Small intestine (tissue), 7 donors: Measurements from ENCODE around the gene CHRNA5. TPM values are rescaled to one million over a fixed set of nuclear protein-coding genes. Genes with fewer than 3 reads are reported as not detected.

Experiments
- DNase-seq, 2 donors: peaks; one replicate each; pipeline versions ENCODE4 v3.0.0 to v3.0.0-alpha.2; 2013
- FAIRE-seq: peaks from 2 replicates; lab custom pipeline; 2012; peaks lifted over from hg19 to GRCh38; lab: Jason Lieb, UNC
- H3K27ac ChIP-seq, 3 donors: one replicate each; pipeline ENCODE4 v1.5.1; 2013; ENCODE audit warnings: low read length in 2 of 3, mild to moderate bottlenecking in 2 of 3, control low read depth in 1 of 3, inconsistent platforms in 1 of 3, low read depth in 1 of 3, moderate library complexity in 1 of 3
- H3K27me3 ChIP-seq, 3 donors: one replicate each; pipeline ENCODE4 v1.6.1; 2013; ENCODE audit warnings: low read length in 3 of 3, inconsistent platforms in 1 of 3; ENCODE audit not compliant: control insufficient read depth in 3 of 3, insufficient read depth in 3 of 3
- H3K36me3 ChIP-seq, 3 donors: one replicate each; pipeline ENCODE4 v1.6.1; 2013; ENCODE audit warnings: low read length in 3 of 3, inconsistent platforms in 1 of 3, low read depth in 1 of 3, mild to moderate bottlenecking in 1 of 3, moderate library complexity in 1 of 3; ENCODE audit not compliant: control insufficient read depth in 3 of 3, insufficient read depth in 2 of 3
- H3K4me1 ChIP-seq, 3 donors: one replicate each; pipeline ENCODE4 v1.6.1; 2013; ENCODE audit warnings: low read length in 2 of 3, inconsistent platforms in 1 of 3, low read depth in 1 of 3, mild to moderate bottlenecking in 1 of 3, moderate library complexity in 1 of 3; ENCODE audit not compliant: control insufficient read depth in 3 of 3, insufficient read depth in 2 of 3
- H3K4me3 ChIP-seq, 3 donors: one replicate each; pipeline ENCODE4 v1.5.1; 2013; ENCODE audit warnings: low read length in 3 of 3, control low read depth in 1 of 3, inconsistent platforms in 1 of 3, low read depth in 1 of 3, mild to moderate bottlenecking in 1 of 3, moderate library complexity in 1 of 3
- H3K9me3 ChIP-seq, 2 donors: one replicate each; pipeline ENCODE4 v1.6.1; 2013; ENCODE audit warnings: low read depth in 1 of 2, low read length in 1 of 2; ENCODE audit not compliant: control insufficient read depth in 2 of 2, insufficient read depth in 1 of 2
- WGBS, 3 donors: extraction: QIAGEN DNeasy Blood & Tissue Kit; methylation state at CpG; one replicate each; pipeline ENCODE4 v1.1.7; 2013; 5-methylcytosine and 5-hydroxymethylcytosine counted together
- polyA plus RNA-seq, 4 donors: library from polyadenylated mRNA; stranded (reverse) in 3 of 4; unstranded in 1 of 4; fragments of 200-250 nt in 3 of 4; fragments of 120-200 nt in 1 of 4; gene quantifications; one replicate each; pipeline versions ENCODE4 v1.2.1 to v1.2.3, GENCODE V29; 2013
- donor health status: healthy with polysubstance abuse.
- donor health status: control.
- donor health status: control.
- donor health status: Bipolar disorder and iron deficiency.
- donor health status: healthy.

CHRNA5 gene
- polyA plus RNA-seq, 4 donors, result 0.67 to 9.8 (median 0.82) TPM

GRCh38 chr15:78619022-78619950 is 54.0 kb downstream of the CHRNA5 start:
- peaks cover 14 to 37% (median 20%) of the 10 kb centered on the region in 3 donors for H3K27me3 ChIP-seq
- WGBS, 3 donors, result 46 to 52% (median 49%) methylated on average over 19 to 20 of the region's 20 CpGs
- H3K27ac ChIP-seq, result peak overlapping the region in 1 of 3 donors; percentile 33
- H3K4me1 ChIP-seq, result no peaks in the 10 kb centered on the region
- DNase-seq (no peak), FAIRE-seq (no peak)
- H3K9me3 ChIP-seq, result no peaks in the 10 kb centered on the region
- peak overlapping the region in 1 of 3 donors; percentile 28 for H3K4me3 ChIP-seq
- H3K36me3 ChIP-seq, result peaks cover 0 to 1% (median 0%) of the 10 kb centered on the region in 3 donors

GRCh38 chr15:78620021-78620526 is 54.8 kb downstream of the CHRNA5 start:
- 2 to 5% (median 2%) methylated on average over 30 to 41 of the region's 41 CpGs for WGBS, 3 donors
- Histone ChIP-seq H3K4me1 (no peaks in the 10 kb centered on the region), H3K27me3 (peaks cover 14 to 37% (median 20%) of the 10 kb centered on the region in 3 donors), H3K9me3 (no peaks in the 10 kb centered on the region), H3K27ac (peak overlapping the region in 1 of 3 donors; percentile 4), H3K36me3 (peaks cover 0 to 3% (median 0%) of the 10 kb centered on the region in 3 donors), H3K4me3 (peak overlapping the region in 2 of 3 donors; percentile 14 to 28)
- FAIRE-seq (no peak), DNase-seq (peak in 1 of 2 donors; percentile 29)

- FAIRE-seq (no peak), DNase-seq (peak in 1 of 2 donors; percentile 24)
- H3K27ac ChIP-seq, result peak within 1 kb of the TSS in 1 of 3 donors; percentile 4
- no peaks in the 10 kb centered on the region for H3K9me3 ChIP-seq
- H3K4me1 ChIP-seq, result no peaks in the 10 kb centered on the region
- H3K27me3 ChIP-seq, result peaks cover 14 to 37% (median 20%) of the 10 kb centered on the region in 3 donors
- peaks cover 0 to 3% (median 0%) of the 10 kb centered on the region in 3 donors for H3K36me3 ChIP-seq
- peak within 1 kb of the TSS in 2 of 3 donors; percentile 14 to 28 for H3K4me3 ChIP-seq
- 2 to 4% (median 3%) methylated on average over 54 to 102 of the region's 102 CpGs for WGBS, 3 donors
Measured at GRCh38 chr15:78620527-78621421, 55.5 kb downstream of the CHRNA5 start, which contains the start of gene CHRNA3. CHRNA3 (minus strand) TSS chr15:78620996; CDS start chr15:78620794, 202 bp downstream.

GRCh38 chr15:78621810-78622402 is 56.6 kb downstream of the CHRNA5 start:
- Histone ChIP-seq H3K27me3 (peaks cover 14 to 37% (median 20%) of the 10 kb centered on the region in 3 donors), H3K4me3 (no peak overlapping the region), H3K36me3 (peaks cover 0 to 3% (median 0%) of the 10 kb centered on the region in 3 donors), H3K9me3 (no peaks in the 10 kb centered on the region), H3K4me1 (no peaks in the 10 kb centered on the region), H3K27ac (no peak overlapping the region)
- DNase-seq, result no peak
- WGBS, 3 donors, result 57 to 73% (median 64%) methylated on average over 10 of the region's 10 CpGs
- no peak for FAIRE-seq

- WGBS, 3 donors, result 66 to 84% (median 80%) methylated on average over 7 of the region's 7 CpGs
- Histone ChIP-seq H3K4me3 (no peak overlapping the region), H3K36me3 (peaks cover 0 to 3% (median 0%) of the 10 kb centered on the region in 3 donors), H3K27me3 (peaks cover 10 to 32% (median 19%) of the 10 kb centered on the region in 3 donors), H3K9me3 (no peaks in the 10 kb centered on the region), H3K4me1 (no peaks in the 10 kb centered on the region), H3K27ac (no peak overlapping the region)
- DNase-seq (no peak), FAIRE-seq (no peak)
Measured at GRCh38 chr15:78623786-78624497, 58.6 kb downstream of the CHRNA5 start.

- DNase-seq, result no peak
- FAIRE-seq, result no peak
- Histone ChIP-seq H3K9me3 (no peaks in the 10 kb centered on the region), H3K27me3 (peaks cover 9 to 22% (median 9%) of the 10 kb centered on the region in 3 donors), H3K4me1 (no peaks in the 10 kb centered on the region), H3K36me3 (peaks cover 0 to 3% (median 0%) of the 10 kb centered on the region in 3 donors), H3K27ac (no peak overlapping the region), H3K4me3 (no peak overlapping the region)
- 73 to 80% (median 75%) methylated on average over 17 of the region's 17 CpGs for WGBS, 3 donors
Measured at GRCh38 chr15:78624651-78625590, 59.6 kb downstream of the CHRNA5 start.
